HG03469 (cell line): Measurements from ENCODE around the gene GGCT.

Source experiments
- ATAC-seq: cut with Tn5 transposase; IDR thresholded peaks from one replicate; pipeline ENCODE4 v1.9.1; 2021; ENCODE audit warnings: mild to moderate bottlenecking, moderate library complexity, moderate number of reproducible peaks; ENCODE audit not compliant: unreplicated experiment

Gene GGCT

DNA sequence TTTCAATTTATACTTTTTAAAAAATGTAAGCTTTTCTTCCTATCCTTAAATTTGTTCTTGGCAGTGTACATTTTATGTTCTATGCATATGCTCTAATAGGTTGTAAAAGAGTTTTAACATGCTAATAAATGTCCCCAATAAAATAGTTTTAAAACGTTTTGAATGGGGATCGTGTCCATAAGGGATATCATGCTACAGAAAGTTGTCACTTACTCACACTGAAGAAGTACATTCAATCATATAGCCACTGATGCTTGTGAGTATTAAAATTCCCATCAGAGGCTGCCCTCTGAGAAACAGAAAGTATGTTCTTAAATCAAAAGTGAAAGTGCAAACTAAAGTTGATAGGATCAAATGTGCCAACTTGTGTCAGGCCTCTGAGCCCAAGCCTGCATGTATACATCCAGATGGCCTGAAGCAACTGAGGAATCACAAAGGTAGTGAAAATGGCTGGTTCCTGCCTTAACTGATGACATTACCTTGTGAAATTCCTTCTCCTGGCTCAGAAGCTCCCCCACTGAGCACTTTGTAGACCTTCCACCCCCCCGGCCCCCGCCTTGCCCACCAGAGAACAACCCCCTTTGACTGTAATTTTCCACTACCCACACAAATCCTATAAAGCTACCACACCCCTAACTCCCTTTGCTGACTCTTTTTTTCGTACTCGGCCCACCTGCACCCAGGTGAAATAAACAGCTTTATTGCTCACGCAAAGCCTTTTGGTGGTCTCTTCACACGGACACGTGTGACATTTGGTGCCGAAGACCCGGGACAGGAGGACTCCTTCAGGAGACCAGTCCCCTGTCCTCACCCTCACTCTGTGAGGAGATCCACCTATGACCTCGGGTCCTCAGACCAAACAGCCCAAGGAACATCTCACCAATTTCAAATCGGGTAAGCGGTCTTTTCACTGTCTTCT lies 25.2 kb downstream of the GGCT start:
- no peak for ATAC-seq

DNA sequence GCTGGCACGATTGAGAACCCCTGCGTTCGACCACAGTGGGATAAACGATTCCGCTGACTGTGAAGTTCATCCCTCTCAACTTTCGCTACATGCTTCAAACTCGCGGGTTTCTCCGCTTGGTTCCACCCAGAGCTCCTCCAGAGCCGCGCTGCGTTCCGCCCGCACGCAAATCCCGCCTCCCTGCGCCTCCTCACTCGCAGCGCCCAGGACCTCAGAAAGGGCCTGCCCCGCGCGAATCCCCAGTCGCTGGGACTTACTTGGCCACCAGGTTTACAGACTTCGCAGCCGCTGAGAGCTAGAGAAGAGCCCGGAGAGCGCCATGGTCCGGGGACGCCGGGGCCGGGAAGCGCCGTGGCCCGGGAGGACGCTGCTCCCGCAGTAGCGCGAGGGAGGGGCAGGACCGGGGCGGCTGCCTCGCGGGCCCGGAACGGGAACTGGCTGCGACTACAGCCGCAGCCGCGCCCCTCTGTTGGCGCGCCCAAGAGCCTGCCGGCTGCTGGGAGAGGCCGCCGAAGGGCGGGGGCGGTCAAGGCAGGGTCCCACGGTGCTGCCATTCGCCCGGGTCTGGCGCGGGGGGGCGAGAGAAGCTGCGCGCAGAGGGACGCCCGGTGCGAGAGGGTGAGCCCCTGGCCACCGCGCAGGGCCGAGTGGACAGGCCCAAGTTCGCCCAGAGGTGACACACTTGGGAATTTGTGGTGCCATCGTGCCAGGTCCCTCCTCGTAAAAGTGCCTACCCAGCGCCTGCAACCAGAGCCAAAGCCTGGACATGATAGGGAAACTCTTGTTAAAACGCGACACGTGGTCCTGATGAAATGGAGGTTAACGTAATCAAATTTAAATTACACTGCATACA lies 26.1 kb downstream of the GGCT start, which contains the start of gene NOD1:
NOD1 (minus strand) TSS at position 436 of the 853 bp plus-strand sequence. CDS start 21,863 bp downstream, outside the sequence.
- peak; percentile 65 for ATAC-seq

DNA sequence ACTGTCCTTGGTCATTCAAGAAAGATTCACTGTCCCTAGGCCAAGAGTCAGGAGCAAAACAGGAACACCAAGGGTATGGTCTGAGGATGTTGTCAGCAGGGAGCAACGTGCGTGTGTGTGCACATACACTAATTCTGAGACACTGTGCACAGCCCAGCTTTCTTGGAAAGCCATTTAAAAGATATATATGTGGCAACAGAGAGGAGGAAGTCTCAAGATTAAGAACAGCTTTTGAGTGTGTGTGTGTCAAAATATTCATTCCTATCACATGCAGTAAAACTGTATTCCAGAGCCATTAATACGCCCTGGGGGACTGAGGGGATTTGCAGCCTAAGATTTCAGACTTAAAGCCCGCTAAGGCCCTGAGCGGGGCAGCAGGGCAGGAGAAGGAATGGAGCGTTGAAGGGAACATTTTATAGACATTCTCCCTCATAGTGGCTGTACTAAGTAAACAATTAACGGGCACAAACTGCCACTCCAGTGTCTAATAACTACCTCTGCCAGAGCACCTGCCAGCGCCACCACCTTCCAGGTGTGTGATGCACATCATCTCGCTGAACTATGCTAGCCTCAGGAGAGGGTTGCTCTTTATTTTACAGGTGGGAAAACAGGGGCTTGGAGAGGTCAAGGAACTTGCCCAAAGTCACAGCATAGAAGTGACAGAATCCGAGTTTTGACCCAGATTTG lies 28.0 kb downstream of the GGCT start:
- ATAC-seq = no peak

DNA sequence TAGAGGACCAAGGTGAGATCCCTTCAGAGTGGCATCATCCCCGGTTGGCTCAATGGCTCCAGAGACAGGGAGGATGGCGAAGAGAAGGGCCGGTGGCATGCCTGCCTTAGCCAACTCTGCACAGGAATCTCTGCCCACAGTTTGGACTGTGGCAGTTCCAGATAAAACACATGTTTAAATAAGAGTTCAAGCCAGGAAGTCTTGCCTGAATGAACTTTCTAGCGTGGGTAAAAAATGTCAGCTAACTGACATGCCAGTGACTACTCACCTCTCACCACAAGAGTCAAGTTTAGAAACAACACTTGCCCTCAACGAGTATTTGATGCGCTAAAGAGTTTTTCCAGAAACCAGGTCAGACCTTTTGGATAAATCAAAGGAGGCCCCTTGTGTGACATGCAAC lies 29.0 kb downstream of the GGCT start:
- ATAC-seq = no peak

DNA sequence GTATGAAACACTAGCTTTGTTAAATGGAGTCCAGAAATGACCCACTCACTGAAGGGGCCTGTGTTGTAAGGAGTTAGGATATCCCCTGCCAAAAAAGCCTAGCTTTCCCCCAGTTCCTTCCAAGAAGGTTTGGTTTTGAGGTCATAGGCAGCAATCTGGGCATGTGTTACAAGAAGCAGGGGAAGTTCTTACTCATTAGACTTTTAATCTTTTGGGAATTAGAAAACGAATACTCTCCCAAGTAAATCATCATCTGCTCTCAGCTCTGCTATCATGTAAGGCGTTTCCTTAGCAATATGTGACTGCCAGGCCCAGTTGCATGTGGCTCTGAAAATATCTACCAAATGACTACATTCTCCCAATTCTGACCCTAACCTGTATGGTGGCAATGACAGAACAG lies 29.7 kb downstream of the GGCT start:
- ATAC-seq = no peak

DNA sequence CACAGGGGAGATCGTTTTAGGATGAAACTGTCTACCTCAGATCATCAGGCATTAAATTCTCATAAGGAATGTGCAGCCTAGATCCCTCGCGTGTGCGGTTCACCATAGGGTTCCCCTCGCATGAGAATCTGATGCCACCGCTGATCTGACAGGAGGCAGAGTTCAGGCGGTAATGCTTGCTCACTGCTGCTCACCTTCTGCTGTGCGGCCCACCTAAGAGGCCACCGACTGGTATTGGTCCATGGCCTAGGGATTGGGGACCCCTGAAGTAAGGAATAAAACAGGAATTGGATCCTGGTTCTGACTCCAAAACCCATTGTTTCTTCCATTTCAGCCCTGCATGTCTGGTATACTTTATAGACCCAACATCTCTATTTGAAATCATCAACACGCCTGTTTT lies 30.1 kb downstream of the GGCT start:
- ATAC-seq = no peak

DNA sequence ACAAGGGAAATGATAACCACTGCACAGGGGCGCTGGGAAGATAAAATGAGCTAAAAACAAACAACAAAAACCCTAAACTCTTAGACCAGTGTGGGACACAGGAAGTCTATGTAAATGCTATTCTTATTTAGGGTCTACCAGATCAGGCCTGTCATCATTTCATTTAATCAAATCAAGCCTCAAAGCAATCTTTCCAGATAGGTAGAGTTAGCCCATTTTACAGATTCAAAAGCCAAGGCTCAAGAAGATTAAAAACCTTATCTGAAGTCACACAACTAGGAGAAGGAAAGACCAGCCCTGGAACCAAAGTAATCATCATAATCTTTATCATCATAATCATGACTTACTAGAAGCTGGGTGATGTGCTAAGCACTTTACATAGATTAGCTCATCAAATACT lies 30.7 kb downstream of the GGCT start:
- no peak for ATAC-seq

DNA sequence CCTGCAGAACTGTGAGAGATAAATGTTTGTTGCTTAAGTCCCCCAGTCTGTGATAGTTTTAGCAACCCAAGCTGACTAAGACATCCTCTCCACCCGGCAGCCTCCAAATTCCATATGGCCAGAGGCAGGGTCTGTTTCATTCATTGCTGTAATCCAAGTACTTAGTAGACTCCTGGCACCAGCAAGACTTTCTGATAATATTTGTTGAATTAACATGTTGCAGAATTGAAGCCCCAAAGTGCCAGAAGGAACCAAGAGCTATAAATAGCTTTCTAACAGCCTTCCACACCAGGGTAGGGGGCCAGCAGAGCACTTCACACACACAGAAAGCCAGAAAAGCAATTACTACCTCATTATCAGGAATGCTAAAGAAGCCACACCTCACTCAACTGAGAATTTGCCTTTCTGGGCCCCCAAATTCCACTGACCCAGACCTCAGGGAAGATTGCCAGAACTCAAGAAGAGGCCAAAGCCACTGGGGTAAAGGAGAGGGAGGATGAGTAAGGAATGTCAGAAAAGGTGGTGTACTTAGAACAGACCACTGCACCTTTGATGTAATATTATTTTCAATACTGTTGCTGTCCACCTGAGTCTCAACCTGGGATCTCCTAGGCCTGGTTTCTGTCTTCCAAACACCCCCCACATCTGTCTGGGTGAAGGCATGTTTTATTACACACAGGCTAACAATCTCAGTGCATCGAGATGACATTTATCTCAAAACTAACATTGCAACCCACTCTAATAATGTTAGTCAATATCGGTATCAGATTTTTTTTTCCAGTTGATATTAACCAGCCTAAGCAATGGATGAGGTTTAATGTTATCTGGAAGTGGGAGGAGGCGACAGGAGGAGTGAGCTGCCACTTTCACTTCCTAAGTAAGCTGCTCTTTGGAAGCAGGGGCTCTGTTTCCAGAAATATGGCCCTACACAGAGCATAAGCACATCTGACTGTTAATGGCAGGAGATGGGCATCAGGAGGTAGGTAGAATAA lies 31.5 kb downstream of the GGCT start:
- ATAC-seq = no peak

DNA sequence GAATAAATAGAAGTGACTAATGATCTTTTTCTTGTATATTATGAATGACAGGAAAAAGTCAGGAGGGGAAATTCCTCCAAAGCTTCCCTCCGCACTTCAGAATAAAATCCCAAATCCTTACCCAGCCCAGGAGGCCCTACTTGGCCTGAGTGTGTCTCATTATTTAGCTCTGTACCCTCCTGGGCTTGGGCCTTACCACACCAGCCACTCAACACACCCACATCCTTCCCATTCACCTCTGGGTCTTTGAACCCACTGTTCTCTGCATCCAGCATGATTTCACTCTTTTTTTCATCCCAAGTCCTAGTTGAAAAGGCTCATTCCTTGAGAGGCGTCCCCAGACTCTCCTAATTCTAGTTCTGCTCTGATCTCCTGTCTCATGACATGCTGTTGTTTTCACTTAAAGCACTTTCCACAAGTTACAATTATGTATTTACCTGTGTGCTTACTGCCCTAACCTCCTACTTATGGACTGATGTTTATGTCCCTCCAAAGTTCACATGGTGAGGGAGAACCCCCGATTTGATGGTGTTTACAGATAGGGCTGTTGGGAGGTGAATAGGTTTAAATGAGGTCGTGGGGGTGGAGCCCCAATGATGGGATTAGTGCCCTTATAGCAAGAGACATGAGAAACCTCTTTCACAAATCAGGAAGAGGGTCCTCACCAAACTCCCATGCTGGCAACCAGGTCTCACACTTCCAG lies 32.4 kb downstream of the GGCT start:
- no peak for ATAC-seq

DNA sequence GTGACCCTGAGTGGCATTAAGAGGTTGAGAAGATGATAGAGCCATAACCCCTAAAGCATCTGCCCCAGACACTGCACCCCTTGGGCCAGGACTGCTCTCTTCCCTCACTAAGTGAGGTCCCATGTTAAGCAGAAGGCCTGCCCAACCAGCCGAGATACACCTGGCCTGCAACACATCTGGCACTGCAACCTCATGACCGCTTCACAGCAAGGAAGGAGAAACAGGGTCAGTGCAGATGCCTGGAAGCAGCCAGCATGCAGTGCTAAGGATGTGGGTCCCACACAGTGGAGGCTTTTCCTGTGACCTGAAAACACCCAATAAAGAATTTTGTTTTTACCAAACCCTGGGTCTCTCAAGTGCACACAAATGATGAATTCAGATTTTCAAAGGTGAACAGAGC lies 33.4 kb downstream of the GGCT start:
- no peak for ATAC-seq

DNA sequence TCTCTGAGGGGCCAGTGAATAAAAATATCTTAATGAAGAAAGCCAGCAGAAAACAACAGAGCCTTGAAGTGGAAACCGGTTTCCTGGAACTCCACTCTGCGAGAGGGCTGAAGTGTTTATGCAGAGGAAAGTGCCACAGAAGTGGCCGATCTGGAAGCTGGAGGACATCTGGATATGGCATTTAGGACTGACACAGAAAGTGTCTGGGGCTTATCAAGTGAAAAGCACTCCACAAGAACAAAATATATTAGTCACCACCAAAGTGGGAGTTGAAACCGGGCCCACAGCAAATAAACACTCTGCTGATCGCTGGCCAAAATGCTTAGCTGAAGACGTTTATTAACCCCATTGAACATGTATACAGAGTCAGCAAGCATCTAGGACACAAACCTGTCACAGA lies 33.9 kb downstream of the GGCT start:
- ATAC-seq = no peak

DNA sequence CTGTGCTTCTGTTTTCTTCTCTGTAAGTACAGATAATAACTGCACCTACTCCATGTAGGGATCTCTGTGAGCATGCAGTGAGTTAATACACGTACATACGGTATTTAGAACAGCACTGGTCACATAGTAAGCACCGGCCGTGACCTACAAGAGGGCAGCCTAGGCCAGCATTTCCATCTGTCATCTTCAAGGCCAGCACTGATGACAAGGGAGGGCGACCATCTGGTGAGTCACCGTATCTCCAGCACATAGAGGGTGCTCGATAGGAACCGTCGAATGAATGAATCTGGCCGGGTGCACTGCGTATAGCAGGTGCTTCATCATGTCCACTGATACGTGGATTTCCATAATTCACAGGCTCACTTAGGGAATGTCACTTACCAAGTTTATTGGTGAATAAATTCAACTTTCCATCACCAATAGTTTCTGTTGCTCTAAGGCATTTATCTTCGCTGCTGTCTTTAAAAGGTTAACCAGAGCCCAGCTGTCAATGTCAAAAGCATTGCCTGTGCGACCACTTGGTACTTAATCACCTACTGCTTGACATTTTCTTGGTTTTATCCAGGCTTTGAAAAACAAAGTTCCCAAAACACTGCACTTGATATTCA lies 34.4 kb downstream of the GGCT start:
- ATAC-seq = no peak

DNA sequence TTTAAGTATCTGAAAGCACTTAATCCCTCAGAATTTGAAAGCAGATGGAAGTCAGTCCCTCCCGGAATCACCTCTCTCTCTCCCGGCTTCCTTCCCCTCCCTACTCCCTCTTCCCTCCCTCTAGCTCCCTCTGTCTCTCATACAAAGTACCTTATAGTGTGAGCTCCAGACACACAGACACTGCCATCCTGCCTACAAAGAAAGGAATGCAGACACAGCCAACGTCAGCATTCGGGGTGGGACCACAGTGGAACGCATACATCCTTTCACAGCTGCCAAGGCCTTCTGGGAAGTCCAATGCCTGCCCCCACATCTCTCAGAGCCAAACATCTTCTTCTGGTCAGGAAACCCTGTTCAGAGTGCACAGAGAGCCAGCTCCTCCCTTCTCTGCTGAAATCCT lies 35.3 kb downstream of the GGCT start:
- no peak for ATAC-seq

DNA sequence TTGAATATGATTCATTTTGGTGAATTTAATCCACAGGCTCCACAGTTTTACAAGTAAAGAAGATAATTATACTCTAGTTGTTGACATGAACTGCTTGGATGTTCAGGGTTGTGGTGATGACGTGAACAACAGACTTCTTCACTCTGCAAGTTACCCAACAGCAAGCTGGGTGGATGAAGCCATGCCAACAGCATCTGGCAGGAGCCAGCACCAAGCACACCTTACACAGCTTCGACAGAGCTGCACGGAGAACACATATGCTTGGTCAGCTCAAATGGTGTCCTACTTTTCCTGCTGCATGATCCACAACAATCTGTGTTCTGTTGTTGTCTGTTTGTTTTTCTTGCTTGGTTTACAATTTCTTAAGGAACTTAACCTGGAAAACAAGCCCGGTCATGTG lies 35.8 kb downstream of the GGCT start:
- ATAC-seq = no peak

DNA sequence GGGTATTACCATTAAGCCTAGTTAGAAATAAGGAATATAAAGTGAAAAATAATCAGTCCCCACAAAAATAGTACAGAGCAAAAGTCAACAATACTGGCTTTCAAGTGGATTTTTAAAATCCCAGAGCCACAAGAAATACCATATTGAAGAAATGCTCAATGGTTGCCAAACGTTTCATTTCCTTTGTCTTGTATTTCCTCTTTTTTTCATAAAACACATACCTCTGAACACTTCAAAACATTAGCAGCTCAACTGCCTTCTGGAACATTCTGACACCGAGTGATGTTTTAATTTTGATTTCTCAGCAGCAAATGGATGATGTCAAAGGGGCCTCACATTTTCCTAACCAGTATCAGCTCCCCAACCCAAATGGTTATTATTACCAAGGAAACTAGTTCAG lies 36.6 kb downstream of the GGCT start:
- no peak for ATAC-seq

DNA sequence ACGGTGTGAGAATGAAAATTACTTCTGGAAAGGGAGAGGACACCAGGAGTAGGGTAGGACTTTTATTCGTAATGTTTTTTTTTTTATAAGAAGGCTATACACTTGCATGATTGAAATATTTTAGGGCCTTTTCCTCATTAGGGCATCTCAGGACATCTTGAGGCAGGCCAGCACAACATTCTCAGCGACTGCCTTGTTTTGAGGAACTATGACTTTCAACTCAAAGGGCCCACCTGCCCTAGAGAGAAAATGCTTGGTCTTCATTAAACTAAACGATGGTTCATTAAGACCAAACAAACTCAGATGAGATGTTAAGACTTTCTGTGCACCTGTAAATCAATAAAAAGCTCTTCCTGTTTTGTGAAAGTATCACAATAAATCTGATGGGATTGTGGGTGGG lies 37.4 kb downstream of the GGCT start:
- ATAC-seq = no peak

DNA sequence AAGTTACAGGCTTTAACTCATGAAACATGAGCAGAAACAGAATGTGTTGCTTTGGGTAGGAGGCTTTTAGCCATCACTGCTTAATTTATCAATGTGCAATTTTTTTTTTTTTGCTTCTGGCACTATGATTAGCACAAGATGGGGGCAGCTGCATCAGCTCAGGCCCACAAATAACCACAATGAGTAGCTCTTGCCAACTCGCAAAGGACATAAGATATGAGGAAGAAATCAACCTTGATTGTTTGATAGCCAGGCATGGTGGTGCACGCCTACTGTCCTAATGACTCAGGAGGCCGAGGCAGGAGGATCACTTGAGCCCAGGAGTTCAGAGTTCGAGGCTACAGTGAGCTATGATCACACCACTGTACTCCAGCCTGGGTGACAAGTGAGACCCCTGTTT lies 38.4 kb downstream of the GGCT start:
- no peak for ATAC-seq

DNA sequence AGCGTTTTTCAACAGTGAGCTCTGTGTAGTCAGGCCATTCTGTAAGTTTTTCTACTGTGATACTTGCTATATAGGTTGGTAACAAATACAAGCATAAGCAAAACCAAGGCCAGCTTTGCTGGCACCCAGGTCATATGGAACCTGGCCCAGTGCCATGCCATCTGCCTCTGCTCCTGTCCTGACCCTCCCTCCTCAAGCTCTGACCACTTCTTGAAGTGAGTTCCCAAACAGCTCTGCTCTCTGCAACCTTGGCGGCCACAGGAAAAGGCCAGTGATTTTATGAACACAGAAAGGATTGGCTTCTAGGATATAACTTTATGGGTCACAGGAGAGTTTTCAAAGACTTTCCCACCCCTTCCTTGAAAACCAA lies 38.8 kb downstream of the GGCT start:
- ATAC-seq = no peak
